Activated CD8-positive, alpha-beta T cell treated with anti-CD3 and anti-CD28 coated beads for 36 hours (primary cell): Measurements from ENCODE around the gene USP22. TPM values are rescaled to one million over a fixed set of nuclear protein-coding genes. Genes with fewer than 3 reads are reported as not detected.

Experiments used
- ATAC-seq: fragments of 200-7000 bp; cut with Tn5 transposase; one replicate; pipeline ENCODE4 v1.10.0; 2021; ENCODE audit warnings: mild to moderate bottlenecking, moderate library complexity
- CTCF ChIA-PET: fragments of 350-600 bp; sonication (Branson Sonifier 250); formaldehyde crosslinking; loops from one replicate; lab custom pipeline; 2021; ENCODE audit warnings: antibody characterized with exemption; lab: Charles Lee
- POLR2A ChIA-PET: fragments of 350-600 bp; sonication (Branson Sonifier 250); formaldehyde crosslinking; loops from one replicate; lab custom pipeline; 2021; ENCODE audit warnings: antibody characterized with exemption; lab: Charles Lee
- DNase-seq: peaks from one replicate; pipeline ENCODE4 v3.0.0-alpha.2; 2020
- H3K27ac Mint-ChIP-seq: one replicate; pipeline ENCODE4 v1.8.0; 2021; ENCODE audit warnings: mild to moderate bottlenecking, mixed read lengths
- H3K27me3 Mint-ChIP-seq: one replicate; pipeline ENCODE4 v1.8.0; 2021; ENCODE audit warnings: mixed read lengths
- H3K36me3 Mint-ChIP-seq: one replicate; pipeline ENCODE4 v1.8.0; 2021; ENCODE audit warnings: low read depth, mixed read lengths
- H3K4me1 Mint-ChIP-seq: one replicate; pipeline ENCODE4 v1.8.0; 2021; ENCODE audit warnings: low read depth, mixed read lengths
- H3K4me3 Mint-ChIP-seq: one replicate; pipeline ENCODE4 v1.8.0; 2021; ENCODE audit warnings: mild to moderate bottlenecking, moderate library complexity, mixed read lengths
- H3K9me3 Mint-ChIP-seq: one replicate; pipeline ENCODE4 v1.8.0; 2021; ENCODE audit warnings: mixed read lengths
- CTCF ChIP-seq: fragments of 200-600 bp; IDR thresholded peaks from one replicate; pipeline ENCODE4 v1.8.0; 2022; ENCODE audit warnings: antibody characterized with exemption, mild to moderate bottlenecking
- intact Hi-C: fragments of 100-400 bp; cut with micrococcal nuclease; formaldehyde crosslinking; loops from one replicate; pipeline ENCODE4 v1.10.0; 2022
- total RNA-seq, 2 experiments: library from RNA; stranded (reverse); gene quantifications; one replicate each; pipeline ENCODE4 v1.2.3, GENCODE V29; 2021

USP22 gene
- total RNA-seq, 2 experiments from 2014 or later, result 149 to 153 TPM

GRCh38 chr17:21049457-21049856 is 6.6 kb upstream of the USP22 start:
- intact Hi-C loops, result loop anchor here (10.0 kb wide), 1 partner anchor 235 kb away; the partner anchor contains the start of gene MAP2K3
- no peak for ATAC-seq
- peaks cover 12% of the 10 kb centered on the region for H3K27me3 Mint-ChIP-seq
- no peaks in the 10 kb centered on the region for H3K36me3 Mint-ChIP-seq
- H3K9me3 Mint-ChIP-seq, result no peaks in the 10 kb centered on the region
- no peak overlapping the region for H3K4me3 Mint-ChIP-seq
- POLR2A ChIA-PET, result no interaction called here
- no peak overlapping the region for H3K27ac Mint-ChIP-seq
- CTCF ChIA-PET, result no interaction called here
- no peak for TF ChIP-seq CTCF
- no peak for DNase-seq
- peaks cover 1% of the 10 kb centered on the region for H3K4me1 Mint-ChIP-seq

GRCh38 chr17:21046216-21046615 is 3.4 kb upstream of the USP22 start:
- intact Hi-C loops, result loop anchor here (10.0 kb wide), 1 partner anchor 239 kb away; the partner anchor contains the start of gene MAP2K3
- POLR2A ChIA-PET, result no interaction called here
- Mint-ChIP-seq H3K27me3 (peaks cover 5% of the 10 kb centered on the region), H3K4me1 (peaks cover 10% of the 10 kb centered on the region), H3K36me3 (peaks cover 4% of the 10 kb centered on the region), H3K9me3 (no peaks in the 10 kb centered on the region), H3K27ac (no peak overlapping the region), H3K4me3 (no peak overlapping the region)
- CTCF ChIA-PET, result no interaction called here
- no peak for TF ChIP-seq CTCF
- no peak for DNase-seq
- no peak for ATAC-seq

- POLR2A ChIA-PET, result no interaction called here
- H3K4me3 Mint-ChIP-seq, result no peak overlapping the region
- H3K4me1 Mint-ChIP-seq, result peaks cover 15% of the 10 kb centered on the region
- peaks cover 3% of the 10 kb centered on the region for H3K27me3 Mint-ChIP-seq
- ATAC-seq (no peak), DNase-seq (no peak)
- intact Hi-C loops, result loop anchor here (5.0 to 10.0 kb wide), 2 partner anchors 52 to 240 kb away; partner anchors contain the start of gene MAP2K3
- no peaks in the 10 kb centered on the region for H3K9me3 Mint-ChIP-seq
- TF ChIP-seq CTCF, result no peak
- peaks cover 14% of the 10 kb centered on the region for H3K36me3 Mint-ChIP-seq
- H3K27ac Mint-ChIP-seq, result peak overlapping the region; percentile 38
- CTCF ChIA-PET, result interaction anchor here (1.7 kb wide), 1 partner anchor 9 kb away, joined by 4 read pairs; no protein-coding TSS in a partner anchor
Observed at GRCh38 chr17:21044971-21045370, 2.2 kb upstream of the USP22 start.

GRCh38 chr17:21043296-21044232 is 753 bp upstream of the USP22 start:
- ChIA-PET CTCF (interaction anchor here (0.6 to 2.5 kb wide), 23 partner anchors 9 to 243 kb away, joined by 3 to 33 read pairs (median 4); no protein-coding TSS in a partner anchor), POLR2A (interaction anchor here (0.5 to 2.1 kb wide), 13 partner anchors 9 to 896 kb away, joined by 3 to 27 read pairs (median 4); partner anchors contain the start of genes DHRS7B and NATD1)
- peaks cover 21% of the 10 kb centered on the region for H3K4me1 Mint-ChIP-seq
- H3K9me3 Mint-ChIP-seq, result no peaks in the 10 kb centered on the region
- H3K36me3 Mint-ChIP-seq, result peaks cover 21% of the 10 kb centered on the region
- peak; percentile 84 for TF ChIP-seq CTCF
- peak; percentile 99 for DNase-seq
- intact Hi-C loops, result loop anchor here (5.0 to 10.0 kb wide), 2 partner anchors 54 to 241 kb away; partner anchors contain the start of gene MAP2K3
- peak; percentile 81 for ATAC-seq
- peak overlapping the region; percentile 93 for H3K27ac Mint-ChIP-seq
- peak overlapping the region; percentile 78 for H3K4me3 Mint-ChIP-seq
- no peaks in the 10 kb centered on the region for H3K27me3 Mint-ChIP-seq
